Measurements from ENCODE around the gene PSEN2.
"Not testable (repeated sequence)": the region's sequence is repeated elsewhere in the genome, so short reads cannot be mapped to it uniquely, and the experiment has no call there.

Gene PSEN2

DNA sequence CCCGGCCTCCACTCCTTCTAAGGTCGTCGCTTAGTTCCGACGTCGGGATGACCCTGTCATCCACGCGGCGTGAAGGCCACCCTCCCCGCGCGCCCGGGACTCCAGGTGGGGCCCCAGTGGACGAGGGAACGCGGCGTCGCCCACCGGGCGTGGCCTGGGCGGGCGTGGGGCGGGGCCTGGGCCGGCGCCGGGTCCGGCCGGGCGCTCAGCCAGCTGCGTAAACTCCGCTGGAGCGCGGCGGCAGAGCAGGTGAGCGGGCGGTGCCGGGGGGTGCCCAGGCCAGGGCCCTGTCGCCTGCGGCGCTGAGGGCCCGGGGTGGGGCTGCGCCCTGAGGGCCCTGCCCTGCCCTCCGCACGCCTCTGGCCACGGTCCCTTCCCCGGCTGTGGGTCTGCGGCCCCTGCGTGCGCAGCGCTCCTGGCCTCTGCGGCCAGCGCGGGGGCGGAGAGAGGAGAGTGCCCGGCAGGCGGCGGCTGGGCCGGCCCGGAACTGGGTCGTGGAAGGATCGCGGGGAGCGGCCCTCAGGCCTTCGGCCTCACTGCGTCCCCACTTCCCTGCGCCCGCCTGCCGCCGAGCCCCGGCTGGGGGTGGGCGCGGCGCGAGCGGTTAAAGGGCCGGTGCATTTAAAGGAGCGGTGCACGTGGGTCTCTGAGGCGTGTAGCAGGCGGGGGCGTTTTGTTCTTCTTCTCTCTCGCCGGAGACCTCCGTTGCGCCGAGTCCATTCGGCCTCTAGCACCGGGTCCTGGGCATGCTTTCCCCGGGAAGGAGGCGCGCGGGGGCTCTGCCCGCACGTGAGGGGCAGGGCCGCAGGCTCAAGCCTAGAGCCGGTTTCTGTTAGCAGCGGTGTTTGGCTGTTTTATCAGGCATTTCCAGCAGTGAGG is at the start of gene PSEN2:
TSS of gene PSEN2 (plus strand) at position 216 of the 879 bp plus-strand sequence. CDS start 11,292 bp downstream, outside the sequence.
- DNase-seq: peak; percentile 51

DNA sequence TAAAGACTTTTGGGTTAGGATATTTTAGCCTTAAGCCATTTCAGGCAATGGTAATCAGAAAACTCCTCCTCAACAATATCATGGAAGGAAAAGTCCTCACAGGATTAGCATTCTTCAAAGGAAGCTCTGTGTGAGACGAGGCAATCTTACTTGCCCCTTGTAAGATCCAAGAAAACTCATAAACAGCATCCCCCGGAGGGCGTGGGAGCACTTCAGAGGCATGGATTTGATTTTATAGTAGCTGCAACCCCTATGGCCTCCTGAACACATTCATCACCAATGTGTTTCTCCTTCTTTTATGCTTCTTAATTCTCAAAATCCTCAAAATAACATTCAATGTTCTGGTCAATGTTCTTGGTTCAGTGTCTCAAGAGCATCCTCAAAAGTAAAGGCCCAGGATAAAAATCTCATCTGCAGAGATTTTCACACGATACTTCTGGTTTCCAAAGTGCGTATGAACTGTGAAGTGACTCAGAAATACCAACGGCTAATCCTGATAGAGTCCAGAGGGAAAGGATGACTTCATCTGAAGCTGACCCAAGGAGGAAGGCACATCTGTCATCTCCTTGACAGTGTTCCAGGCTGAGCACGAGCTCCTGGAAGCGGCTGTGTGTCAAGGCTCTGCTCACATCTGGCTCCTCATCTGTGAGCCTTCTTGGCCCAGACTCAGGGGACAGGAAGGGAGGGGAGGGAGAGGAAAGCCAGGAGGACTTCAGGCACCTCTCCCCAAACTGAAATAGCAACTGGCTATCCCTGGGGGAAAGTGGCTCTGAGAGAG is 49.3 kb upstream of the PSEN2 start:
- no peak for DNase-seq

DNA sequence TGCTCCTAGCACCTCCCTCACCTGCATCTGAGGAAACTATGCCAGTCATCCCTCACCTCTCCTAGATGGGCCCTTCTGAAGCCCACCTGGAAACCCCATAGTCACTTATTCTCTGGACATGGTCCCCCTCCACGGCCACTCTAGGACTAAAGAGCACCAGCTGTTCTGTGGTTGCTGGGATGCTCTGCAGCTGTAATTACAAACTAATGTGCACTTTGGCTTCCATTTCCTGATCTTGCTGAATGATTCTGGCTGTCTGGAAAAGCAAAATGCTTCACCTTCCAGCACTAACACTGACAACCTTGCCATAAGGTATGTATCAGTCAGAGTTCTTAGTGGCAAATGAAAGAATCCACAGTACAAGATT is 48.7 kb upstream of the PSEN2 start:
- DNase-seq: no peak

DNA sequence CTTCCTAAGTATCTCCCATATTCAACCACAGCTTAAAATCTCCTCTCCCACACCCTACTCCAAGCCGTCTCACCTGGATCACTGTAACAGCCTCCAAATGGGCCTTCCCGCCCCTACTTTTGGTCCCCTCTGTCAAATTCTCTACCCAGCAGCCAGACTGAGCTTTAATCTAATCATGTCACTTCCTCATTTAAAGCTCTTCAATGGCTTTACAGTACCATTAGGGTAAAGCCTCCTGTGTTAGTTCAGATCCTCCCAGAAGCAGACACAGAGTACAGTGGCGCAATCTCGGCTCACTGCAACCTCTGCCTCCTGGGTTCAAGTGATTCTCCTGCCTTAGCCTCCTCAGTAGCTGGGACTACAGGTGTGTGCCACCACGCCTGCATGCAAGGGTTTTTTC is 46.8 kb upstream of the PSEN2 start:
- no peak for DNase-seq

DNA sequence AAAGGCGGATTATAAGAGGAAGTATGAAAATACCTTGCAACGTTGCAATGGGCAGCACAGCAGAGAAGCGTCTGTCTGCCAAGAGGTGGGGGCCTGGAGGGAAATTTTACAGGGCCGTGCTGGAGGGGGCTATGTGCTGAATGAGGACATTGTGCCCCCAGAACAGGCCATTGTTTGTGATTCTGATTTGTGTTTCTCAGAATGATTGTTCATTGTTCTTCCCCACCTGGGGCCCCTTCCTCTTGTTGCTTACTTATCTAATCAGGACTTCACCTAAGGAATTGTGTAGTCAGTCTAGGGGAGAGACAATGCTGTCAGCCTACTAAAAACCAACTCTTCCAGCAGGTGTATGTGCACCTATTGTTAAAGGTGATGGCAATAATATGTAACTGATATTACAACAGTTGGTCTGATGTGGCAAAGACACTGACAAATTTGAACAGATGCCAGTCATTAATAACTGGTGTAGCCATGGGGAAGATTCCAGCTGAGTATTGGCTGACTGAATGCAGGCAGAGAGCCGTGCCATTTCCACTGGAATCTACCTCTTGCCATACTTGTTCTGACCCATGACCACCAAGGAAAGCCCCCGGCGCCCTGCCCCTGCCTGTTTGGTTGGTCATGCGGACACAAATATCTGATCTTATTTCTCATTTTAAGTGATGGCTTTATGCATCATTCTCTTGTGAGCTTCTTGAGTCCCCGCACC is 45.2 kb upstream of the PSEN2 start:
- no peak for DNase-seq

DNA sequence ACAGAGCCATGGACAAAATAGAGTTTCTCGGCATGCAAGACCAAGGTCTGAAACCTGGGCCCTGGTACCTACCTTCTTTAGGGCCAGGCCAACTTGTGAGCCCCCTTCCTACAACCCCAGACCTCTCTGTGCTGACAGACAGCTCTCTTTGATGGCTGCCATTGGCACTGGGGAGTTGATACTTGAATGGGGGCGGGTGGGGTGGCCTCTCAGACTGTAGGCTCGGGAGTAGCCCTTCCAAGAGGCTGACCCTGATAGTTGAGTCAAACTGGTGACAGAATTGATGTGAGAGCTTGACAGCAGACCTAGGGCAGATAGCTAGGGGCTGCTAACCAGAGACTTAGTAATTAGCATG is 44.7 kb upstream of the PSEN2 start:
- DNase-seq: no peak

DNA sequence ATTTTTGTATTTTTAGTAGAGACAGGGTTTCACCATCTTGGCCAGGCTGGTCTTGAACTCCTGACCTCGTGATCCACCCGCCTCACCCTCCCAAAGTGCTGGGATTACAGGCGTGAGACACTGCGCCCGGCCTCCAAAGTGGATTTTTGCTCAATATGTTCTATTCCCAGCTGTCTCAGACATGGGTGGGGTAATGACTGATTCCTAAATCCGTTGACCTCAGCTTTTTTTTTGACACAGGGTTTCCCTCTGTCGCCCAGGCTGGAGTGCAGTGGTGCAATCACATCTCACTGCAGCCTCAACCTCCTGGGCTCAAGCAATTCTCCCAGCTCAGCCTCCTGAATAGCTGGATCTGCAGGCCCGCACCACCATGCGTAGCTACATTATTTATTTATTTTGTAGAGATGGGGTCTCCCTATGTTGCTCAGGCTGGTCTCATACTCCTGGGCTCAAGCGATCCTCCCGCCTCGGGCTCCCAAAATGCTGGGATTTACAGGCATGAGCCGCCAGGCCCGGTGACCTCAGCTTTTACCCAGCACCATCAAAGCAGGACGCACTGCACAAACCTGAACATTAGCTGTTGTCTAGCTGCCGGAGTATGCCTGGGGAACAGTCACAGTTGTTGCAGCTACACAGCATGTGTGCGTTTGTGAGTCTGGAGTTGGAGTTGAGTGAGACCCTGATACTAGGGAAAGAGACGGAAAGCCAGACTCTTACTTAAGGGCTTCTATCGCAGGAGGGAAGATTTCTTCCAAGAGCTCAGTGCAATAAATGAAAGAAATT is 43.7 kb upstream of the PSEN2 start:
- DNase-seq: no peak

DNA sequence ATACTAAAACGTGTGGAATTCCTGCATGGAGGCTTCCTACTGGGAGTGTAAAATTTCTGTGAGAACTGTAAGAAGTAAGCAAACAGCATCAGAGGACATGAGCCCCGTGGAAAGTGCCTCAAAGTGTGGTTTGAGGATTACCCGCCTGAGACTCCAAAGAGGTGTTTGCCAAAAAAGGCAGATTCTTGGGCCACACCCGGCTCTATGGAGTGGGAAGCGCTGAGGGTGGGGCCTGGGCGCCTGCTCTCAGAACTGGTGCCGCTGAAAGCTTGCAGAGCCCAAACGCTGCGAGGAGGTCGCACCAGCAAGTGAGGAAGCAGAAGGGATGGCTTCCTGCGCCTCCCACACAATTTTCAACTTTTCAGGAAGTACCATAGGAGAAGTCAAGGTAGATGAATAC is 43.0 kb upstream of the PSEN2 start:
- no peak for DNase-seq

DNA sequence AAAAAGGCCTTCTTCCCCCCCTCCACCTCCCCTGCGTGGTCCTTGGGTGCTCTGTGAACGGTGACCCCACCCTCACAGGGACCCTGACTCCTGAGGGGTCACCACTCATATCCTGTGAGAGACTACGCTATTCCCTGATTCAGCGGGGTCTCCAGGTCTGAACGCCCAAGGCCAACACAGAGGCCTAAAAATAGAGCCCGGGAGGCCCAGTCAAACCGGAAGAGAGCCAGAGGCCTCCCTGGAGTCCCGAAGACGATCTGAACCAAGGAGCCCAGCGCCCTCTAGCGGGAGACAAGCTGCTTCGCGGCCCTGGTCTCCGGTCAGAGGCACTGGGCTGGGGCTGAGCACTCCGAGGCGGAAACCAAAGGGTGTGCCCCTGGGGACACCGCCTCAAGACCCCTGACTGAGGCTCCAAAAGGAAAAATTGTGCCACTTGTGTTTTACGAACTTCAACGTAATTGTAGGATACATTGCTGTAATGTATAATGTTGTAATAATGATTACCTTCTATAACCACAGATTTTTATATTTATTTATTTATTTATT is 42.4 kb upstream of the PSEN2 start:
- DNase-seq: peak; percentile 90

DNA sequence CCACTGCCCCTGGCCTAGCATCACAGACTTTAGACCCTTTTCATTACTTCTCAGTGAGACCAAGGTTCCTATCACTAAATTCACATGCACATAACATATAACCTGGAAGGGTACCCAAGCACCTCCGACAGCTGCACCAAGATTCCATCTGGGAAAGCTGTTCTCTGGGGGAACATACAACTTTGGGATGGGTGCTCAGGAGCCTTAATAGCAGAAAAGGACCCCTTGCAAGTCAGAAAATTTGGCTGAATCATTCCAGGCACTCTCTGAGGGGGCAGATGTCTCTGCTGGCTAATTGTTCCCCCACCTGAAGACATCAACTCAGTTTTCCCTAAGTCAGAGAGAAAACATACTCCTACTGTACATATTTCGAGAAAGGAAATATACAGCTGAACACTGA is 41.3 kb upstream of the PSEN2 start:
- no peak for DNase-seq

DNA sequence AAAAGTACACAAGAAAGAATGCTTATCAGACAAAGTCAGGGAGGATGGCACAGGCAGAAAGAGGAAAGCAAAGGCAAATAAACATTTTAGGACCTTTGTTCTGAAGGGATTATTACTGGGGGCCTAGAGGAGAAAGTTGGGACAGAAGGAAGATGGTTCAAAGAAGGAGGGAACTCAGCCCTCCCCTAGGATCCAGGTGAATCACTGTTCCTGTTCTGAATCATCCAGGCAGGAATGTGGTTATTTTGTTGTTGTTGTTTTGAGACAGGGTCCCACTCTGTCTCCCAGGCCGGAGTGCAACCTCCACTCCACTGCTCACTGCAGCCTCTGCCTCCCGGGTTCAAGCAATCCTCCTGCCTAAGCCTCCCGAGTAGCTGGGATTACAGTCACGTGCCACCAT is 38.5 kb upstream of the PSEN2 start:
- no peak for DNase-seq

DNA sequence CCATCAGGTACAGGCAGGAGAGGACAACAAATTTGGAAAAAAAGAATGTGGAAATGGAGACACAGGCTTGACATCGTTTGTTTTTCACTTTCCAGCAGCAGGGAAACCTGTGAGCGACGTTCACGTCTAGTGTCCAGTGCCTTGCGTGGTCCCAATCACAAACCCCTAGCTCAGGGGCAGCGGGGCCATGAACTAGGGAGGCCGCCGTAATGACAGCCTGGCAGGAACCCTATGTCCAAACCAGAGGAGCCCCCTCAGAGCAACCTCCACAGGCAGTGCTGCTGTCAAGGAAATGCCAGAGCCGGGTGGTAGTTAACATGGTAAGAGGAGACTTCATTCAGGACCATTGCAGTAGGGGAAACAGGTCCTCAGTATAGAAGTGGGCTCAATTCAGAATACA is 37.8 kb upstream of the PSEN2 start:
- no peak for DNase-seq

DNA sequence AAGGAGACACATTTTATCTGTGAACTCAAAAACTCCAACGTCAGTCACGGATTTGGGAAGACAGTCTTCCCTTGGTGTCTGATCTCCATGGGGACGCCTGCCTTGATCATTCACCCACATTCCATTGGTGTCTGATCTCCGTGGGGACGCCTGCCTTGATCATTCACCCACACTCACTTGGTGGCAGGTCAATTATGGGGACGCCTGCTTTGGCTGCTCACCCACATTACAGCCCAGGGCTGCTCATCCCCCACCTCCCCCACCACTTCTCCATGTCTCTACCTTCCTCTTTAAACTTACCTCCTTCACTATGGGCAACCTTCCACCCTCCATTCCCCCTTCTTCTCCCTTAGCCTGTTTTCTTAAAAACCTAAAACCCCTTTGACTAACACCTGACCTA is 36.2 kb upstream of the PSEN2 start:
- not testable (repeated sequence) for DNase-seq

DNA sequence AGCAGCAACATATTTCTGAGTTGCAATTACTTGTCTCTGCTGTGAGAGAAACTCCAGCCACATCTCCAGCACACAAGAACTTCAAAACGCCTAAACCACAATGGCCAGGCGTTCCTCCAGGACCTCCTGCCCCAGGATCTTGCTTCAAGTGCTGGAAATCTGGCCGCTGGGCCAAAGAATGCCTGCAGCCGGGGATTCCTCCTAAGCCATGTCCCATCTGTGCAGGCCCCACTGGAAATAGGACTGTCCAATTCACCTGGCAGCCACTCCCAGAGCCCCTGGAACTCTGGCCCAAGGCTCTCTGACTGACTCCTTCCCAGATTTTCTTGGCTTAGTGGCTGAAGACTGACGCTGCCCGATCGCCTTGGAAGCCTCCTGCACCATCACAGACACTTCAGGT is 35.0 kb upstream of the PSEN2 start:
- DNase-seq: not testable (repeated sequence)

DNA sequence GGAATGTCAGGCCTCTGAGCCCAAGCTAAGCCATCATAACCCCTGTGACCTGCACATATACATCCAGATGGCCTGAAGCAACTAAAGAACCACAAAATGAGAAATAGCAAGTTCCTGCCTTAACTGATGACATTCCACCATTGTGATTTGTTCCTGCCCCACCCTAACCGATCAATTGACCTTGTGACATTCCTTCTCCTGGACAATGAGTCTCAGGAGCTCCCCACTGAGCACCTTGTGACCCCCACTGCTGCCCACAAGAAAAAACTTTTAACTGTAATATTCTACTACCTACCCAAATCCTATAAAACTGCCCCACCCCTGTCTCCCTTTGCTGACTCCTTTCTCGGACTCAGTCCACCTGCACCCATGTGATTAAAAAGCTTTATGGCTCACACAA is 32.5 kb upstream of the PSEN2 start:
- DNase-seq: not testable (repeated sequence)

DNA sequence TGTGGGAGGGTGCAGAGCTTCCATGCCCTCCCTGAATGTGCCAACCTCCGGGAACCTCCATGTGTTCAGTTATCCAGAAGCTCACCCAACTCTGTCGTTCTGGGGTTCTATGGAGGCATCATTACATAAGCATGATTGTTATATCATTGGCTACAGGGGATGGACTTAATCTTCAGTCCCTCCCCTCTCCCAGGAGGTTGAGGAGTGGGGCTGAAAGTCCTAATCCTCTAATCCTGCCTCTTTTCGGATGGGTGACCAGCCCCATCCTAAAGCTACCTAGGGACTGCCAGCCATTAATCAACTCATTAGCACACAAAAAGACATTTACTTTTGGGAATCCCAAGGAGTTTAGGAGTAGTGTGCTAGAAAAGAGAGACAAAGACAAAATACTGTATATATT is 32.0 kb upstream of the PSEN2 start:
- DNase-seq: no peak

DNA sequence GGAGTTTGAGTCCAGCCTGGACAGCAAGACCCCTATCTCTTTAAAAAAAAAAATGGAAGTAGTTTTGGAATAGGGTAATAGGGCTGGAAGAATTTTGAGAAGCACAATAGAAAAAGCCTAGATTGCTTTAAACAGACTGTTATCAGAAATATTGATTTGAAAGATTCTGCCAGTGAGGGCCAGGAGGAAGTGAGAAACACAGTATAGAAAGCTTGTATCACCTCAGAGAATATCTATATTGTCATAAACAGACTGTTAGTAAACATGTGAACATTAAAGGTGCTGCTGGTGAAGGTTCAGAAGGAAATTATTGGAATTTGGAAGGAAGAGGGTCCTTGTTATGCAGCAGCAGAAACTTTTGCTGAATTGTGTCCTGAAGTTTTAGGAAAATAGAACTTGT is 24.8 kb upstream of the PSEN2 start:
- DNase-seq: no peak

DNA sequence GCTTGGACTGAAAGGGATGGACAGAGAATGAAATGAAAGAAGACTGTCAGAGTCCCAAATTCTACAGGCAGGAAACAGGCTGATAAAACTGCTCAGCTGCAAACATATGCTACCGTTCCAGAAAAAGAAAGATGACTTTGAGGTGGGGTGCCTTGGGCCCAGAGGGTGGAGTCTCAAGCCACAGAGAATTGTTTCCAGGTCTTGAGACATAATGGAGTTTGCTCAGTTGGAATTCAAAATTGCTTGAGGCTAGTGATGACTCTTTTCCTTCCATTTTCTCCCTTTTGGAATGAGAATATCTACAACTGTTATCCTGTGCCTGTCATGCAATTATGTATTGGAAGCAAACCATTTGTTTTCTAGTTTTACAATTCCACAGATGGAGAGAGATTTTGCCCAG is 23.6 kb upstream of the PSEN2 start:
- DNase-seq: no peak

DNA sequence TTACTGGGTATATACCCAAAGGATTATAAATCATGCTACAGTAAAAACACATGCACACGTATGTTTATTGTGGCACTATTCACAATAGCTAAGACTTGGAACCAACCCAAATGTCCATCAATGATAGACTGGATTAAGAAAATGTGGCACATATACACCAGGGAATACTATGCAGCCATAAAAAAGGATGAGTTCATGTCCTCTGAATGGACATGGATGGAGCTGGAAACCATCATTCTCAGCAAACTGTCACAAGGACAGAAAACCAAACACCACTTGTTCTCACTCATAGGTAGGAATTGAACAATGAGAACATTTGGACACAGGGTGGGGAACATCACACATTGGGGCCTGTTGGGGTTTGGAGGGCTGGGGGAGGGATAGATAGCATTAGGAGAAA is 15.9 kb upstream of the PSEN2 start:
- not testable (repeated sequence) for DNase-seq

DNA sequence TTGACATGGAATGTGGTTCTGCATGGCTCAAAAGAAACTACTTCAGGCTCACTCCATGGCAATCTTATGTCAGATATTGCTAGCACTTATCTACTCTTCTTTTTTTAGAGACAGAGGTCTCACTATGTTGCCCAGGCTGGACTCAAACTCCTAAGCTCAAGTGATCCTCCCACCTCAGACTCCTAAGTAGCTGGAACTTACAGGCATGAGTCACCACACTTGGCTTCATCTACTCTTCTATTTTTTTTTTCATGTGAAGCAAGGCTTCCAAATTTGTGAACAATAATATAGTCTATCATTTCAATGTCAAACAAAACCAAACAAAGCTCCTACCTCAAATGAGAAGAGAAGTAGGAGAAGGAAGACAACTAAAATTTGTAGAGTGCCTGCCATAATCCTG is 7.5 kb upstream of the PSEN2 start:
- no peak for DNase-seq

DNA sequence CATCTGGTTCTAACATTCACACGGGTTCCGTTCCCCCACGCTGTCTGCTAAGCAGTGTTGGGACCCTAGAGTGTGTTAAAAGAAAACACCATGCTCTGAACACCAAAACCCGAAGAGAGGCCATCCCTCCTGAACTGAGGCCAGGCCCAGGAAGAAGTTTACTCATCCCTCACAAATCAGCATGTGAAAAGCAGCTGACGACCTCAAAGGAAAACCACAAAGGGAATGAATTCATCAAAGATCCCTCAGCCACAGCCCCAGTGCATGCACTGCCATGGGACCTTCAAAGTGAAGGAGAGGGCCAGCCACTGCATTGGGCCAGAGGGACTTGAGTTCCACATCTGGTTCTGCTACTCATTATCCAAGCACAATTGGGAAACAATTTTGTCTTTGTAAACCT is 7.0 kb upstream of the PSEN2 start:
- DNase-seq: no peak

DNA sequence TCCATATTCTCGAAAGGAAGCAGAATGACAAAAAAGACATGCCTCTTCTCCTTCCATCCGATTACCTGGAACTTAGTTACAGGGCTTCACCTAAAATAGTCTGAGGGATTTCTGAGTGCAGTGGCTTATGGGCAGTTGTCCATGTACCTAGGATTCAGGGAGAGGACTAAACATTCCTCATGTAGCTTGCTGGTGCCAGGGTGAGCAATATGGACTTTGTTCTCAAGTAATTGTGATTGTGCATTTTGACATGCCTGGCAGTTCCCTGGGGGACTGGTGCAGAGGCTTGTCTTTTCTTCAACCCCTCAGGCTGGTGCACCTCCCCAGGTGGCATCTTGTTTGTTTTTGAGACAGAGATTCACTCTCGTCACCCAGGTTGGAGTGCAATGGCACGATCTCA is 6.1 kb upstream of the PSEN2 start:
- DNase-seq: no peak

DNA sequence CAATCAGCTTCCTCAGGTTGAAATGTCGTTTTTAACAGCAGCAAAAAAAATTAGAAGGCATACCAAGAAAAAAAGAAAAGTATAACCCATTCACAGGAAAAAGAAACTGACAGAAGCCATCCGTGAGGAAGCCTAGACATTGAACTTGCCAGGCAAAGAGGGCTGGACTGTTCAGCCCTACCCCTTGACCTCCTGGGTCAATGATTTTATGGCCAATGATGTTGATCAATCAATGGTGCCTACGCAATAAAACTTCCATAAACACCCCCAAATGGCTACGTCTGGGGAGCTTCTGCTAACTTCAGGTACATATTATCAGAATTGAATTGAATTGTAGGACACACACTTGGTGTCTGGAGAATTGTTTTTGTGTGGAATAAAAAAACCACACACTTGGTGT is 4.8 kb upstream of the PSEN2 start:
- no peak for DNase-seq

Measured in CD4-positive, alpha-beta T cell treated with Interferon gamma for 1 hour (primary cell).